Measurements from ENCODE around the gene SPRY4.

Gene SPRY4

GRCh38 chr5:142360051-142360498, 35.3 kb upstream of the SPRY4 start:
- no peak overlapping the region for H3K4me3 ChIP-seq (ENCODE audit: low read length)
- DNase-seq (ENCODE audit: low read depth), result no peak
- no peak for TF ChIP-seq CTCF (IDR thresholded peaks at IDR 0.05; ENCODE audit: insufficient read depth, low read depth, low read length, missing control alignments)

- H3K4me3 ChIP-seq (ENCODE audit: low read length), result no peak overlapping the region
- no peak for TF ChIP-seq CTCF (IDR thresholded peaks at IDR 0.05; ENCODE audit: insufficient read depth, low read depth, low read length, missing control alignments)
- no peak for DNase-seq (ENCODE audit: low read depth)
These were observed 33.8 kb upstream of the SPRY4 start for GRCh38 chr5:142358648-142359047.

GRCh38 chr5:142358121-142358520, 33.3 kb upstream of the SPRY4 start:
- no peak for TF ChIP-seq CTCF (IDR thresholded peaks at IDR 0.05; ENCODE audit: insufficient read depth, low read depth, low read length, missing control alignments)
- no peak for DNase-seq (ENCODE audit: low read depth)
- H3K4me3 ChIP-seq (ENCODE audit: low read length), result no peak overlapping the region

- peak overlapping the region; percentile 49 for H3K4me3 ChIP-seq (ENCODE audit: low read length)
- TF ChIP-seq CTCF (IDR thresholded peaks at IDR 0.05; ENCODE audit: insufficient read depth, low read depth, low read length, missing control alignments), result no peak
- DNase-seq (ENCODE audit: low read depth), result no peak
These were observed 32.8 kb upstream of the SPRY4 start for GRCh38 chr5:142357469-142358090.

- peak; percentile 79 for DNase-seq (ENCODE audit: low read depth)
- peak overlapping the region; percentile 49 for H3K4me3 ChIP-seq (ENCODE audit: low read length)
- TF ChIP-seq CTCF (IDR thresholded peaks at IDR 0.05; ENCODE audit: insufficient read depth, low read depth, low read length, missing control alignments), result no peak
These were observed 32.1 kb upstream of the SPRY4 start for GRCh38 chr5:142356716-142357468.

GRCh38 chr5:142356349-142356715, 31.5 kb upstream of the SPRY4 start:
- DNase-seq (ENCODE audit: low read depth), result no peak
- TF ChIP-seq CTCF (IDR thresholded peaks at IDR 0.05; ENCODE audit: insufficient read depth, low read depth, low read length, missing control alignments), result no peak
- peak overlapping the region; percentile 49 for H3K4me3 ChIP-seq (ENCODE audit: low read length)

Measured in epithelial cell of esophagus (primary cell).